ENCODE data around the gene ZDHHC8. TPM values are rescaled to one million over a fixed set of nuclear protein-coding genes. Genes with fewer than 3 reads are reported as not detected.

ZDHHC8 gene
- total RNA-seq, 1 experiment from 2014 or later, result 51.7 TPM

DNA sequence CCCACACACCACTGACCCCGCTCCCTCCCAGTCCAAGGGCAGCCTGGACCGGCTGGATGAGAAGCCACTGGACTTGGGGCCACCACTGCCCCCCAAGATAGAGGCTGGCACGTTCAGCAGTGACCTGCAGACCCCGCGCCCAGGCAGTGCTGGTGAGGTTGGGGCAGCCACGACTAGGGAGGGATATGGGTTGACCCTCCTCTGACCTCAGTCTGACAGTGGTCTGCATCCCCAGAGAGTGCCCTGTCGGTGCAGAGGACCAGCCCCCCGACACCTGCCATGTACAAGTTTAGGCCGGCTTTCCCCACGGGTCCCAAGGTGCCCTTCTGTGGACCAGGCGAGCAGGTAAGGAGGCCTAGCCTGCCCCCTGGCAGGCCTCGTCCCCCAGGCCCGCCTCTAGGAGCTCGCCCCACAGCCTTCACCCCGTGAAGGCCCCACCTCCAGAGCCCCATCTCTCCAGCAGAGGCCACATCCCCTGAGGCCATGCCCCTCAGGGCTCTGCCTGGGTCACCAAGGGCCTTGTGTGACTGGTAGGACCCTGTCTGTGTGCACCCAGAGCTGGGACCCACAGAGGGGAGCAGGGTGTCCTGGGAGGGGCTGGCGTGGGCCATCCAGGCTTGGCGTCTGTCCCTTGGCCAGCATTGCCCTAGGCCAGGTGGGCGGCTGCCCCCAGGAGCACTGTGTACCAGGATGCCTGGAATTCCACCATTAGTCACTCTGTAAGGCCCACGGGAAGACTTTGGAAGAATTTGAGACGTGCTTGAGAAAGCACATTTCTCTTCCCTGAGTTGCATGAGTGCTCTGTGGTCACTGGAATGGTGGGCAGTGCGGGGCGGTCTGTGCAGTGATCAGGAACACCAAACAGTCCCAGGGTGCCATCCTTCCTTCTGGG lies 9.8 kb downstream of the ZDHHC8 start:
- Histone ChIP-seq H2BK15ac (ENCODE audit: low read depth, low read length) (no peak overlapping the region), H3K9me3 (ENCODE audit: control insufficient read depth, low read depth, low read length) (no peaks in the 10 kb centered on the region), H3K56ac (ENCODE audit: insufficient read length, low read depth, low read length) (no peak overlapping the region), H3K4me2 (ENCODE audit: insufficient read depth, insufficient read length, low read length) (no peak overlapping the region), H3K23me2 (ENCODE audit: insufficient read length, low read depth, low read length, poor library complexity, severe bottlenecking) (no peaks in the 10 kb centered on the region), H3K79me1 (ENCODE audit: insufficient read depth, low read depth, low read length, poor library complexity, severe bottlenecking) (no peaks in the 10 kb centered on the region), H3K27ac (ENCODE audit: insufficient read length, low read depth, low read length) (no peak overlapping the region), H4K20me1 (ENCODE audit: control insufficient read depth, insufficient read depth, insufficient read length) (peaks cover 3% of the 10 kb centered on the region), H3K9ac (ENCODE audit: extremely low read depth, insufficient read length, low read length) (no peak overlapping the region), H2BK120ac (ENCODE audit: low read depth, low read length, poor library complexity, severe bottlenecking) (no peak overlapping the region), H3K79me2 (ENCODE audit: insufficient read depth, low read length) (no peaks in the 10 kb centered on the region; the same call in 1 of the 2 replicates), H3K4ac (ENCODE audit: low read depth, low read length) (no peak overlapping the region), H2BK5ac (ENCODE audit: insufficient read length, low read length) (no peak overlapping the region), H2BK20ac (ENCODE audit: low read depth, low read length, poor library complexity, severe bottlenecking) (no peak overlapping the region), H4K91ac (ENCODE audit: insufficient read length, low read depth, low read length) (no peak overlapping the region), H4K5ac (ENCODE audit: insufficient read length, low read depth, low read length) (no peak overlapping the region), H2BK12ac (ENCODE audit: insufficient read length, low read depth, low read length) (no peak overlapping the region), H3T11ph (ENCODE audit: low read length) (no peak overlapping the region), H4K8ac (replicated peaks; ENCODE audit: insufficient read length, low read depth, low read length) (no peak overlapping the region), H3K4me1 (ENCODE audit: insufficient read depth, low read length) (no peaks in the 10 kb centered on the region), H3K27me3 (ENCODE audit: insufficient read depth, low read length) (no peaks in the 10 kb centered on the region), H2AFZ (ENCODE audit: low read length) (no peak overlapping the region), H2AK5ac (ENCODE audit: insufficient read length, low read length) (no peak overlapping the region), H3K23ac (ENCODE audit: insufficient read length, low read depth, low read length) (no peak overlapping the region), H3K14ac (ENCODE audit: insufficient read depth, low read length) (no peak overlapping the region), H3K18ac (ENCODE audit: insufficient read length, low read depth, low read length) (no peak overlapping the region)
- WGBS (ENCODE audit: extremely low coverage, insufficient read length, low lambda C conversion rate), result no CpG with 5 or more reads among the region's 22 CpGs
- Mint-ChIP-seq H3K4me1 (no peaks in the 10 kb centered on the region; a peak in 1 of 4 replicates), H3K4me3 (no peak overlapping the region), H3K9me3 (no peaks in the 10 kb centered on the region), H3K36me3 (ENCODE audit: insufficient read depth in 1 of 3, low read depth in 3 of 3) (no peaks in the 10 kb centered on the region; a peak in 3 of 7 replicates), H3K27me3 (ENCODE audit: low read depth) (no peaks in the 10 kb centered on the region), H3K27ac (0 out of 7 replicates have a peak overlapping the region, but pooled peaks of 1 of the 3 experiments have one; percentile 57)
- TF ChIP-seq, protein P1, sequence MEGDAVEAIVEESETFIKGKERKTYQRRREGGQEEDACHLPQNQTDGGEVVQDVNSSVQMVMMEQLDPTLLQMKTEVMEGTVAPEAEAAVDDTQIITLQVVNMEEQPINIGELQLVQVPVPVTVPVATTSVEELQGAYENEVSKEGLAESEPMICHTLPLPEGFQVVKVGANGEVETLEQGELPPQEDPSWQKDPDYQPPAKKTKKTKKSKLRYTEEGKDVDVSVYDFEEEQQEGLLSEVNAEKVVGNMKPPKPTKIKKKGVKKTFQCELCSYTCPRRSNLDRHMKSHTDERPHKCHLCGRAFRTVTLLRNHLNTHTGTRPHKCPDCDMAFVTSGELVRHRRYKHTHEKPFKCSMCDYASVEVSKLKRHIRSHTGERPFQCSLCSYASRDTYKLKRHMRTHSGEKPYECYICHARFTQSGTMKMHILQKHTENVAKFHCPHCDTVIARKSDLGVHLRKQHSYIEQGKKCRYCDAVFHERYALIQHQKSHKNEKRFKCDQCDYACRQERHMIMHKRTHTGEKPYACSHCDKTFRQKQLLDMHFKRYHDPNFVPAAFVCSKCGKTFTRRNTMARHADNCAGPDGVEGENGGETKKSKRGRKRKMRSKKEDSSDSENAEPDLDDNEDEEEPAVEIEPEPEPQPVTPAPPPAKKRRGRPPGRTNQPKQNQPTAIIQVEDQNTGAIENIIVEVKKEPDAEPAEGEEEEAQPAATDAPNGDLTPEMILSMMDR (conservative IDR thresholded peaks at IDR 0.05), result no peak
- DNase-seq, result no peak
